ENCODE results near the gene HAUS7.
A peak's percentile ranks its signal among the peaks of the same experiment; 100 is the strongest.

Gene HAUS7

DNA sequence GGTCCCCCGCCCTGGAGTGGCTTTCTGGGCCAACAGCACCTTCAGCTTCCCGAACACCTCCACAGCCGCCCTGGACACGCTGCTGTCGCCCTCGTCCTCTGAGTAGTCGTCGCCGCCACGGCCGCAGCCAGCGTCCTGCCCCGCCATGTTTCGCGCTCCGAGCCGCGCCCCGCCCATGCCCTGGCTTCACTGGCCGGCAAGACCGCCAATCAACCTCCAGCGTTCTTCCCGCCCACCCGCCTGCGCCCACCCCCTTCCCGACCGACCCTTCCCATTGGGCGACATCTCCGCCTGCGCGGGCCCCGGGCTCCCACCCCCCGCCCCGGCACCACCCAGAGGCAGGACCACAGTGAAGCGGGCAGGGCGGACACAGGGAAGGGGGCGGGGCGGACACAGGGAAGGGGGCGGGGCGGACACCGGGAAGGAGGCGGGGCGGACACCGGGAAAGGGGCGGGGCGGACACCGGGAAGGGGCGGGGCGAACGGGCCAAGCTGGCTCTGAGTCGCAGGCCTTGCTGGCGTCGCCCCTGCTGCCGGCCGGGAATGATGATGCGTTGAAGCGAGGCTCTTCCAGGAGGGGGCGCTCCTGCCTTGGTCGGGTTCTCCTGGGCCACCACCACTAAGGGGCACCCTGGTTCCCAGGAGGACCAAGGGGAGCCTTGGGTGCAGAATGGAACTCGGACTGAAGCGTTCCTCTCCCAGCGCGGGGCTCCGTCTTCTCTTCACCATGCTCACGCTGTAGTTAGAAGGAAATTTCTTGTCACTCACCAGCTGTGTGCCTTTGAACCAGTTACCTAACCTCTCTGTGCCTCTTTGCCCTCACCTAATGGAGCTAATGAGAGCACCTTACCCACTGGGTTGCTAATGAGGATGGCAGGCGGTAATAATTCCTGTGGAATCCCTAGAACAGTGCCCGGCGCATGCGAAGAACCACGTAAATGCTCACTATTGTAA lies at the start of gene HAUS7:
Gene HAUS7 (minus strand): TSS at position 166 of the 953 bp plus-strand sequence. CDS start 19 bp downstream, at position 147.
- peak within 1 kb of the TSS; percentile 91 for H3K27ac ChIP-seq
- peak within 1 kb of the TSS; percentile 77 for H3K4me3 ChIP-seq
- peak within 1 kb of the TSS; percentile 58 for H3K9ac ChIP-seq (ENCODE audit: insufficient read length)
- DNase-seq (ENCODE audit: low read depth, low spot score) = peak; percentile 48
- TF ChIP-seq POLR2AphosphoS5 (IDR thresholded peaks at IDR 0.05; ENCODE audit: borderline replicate concordance, low read depth, low read length) (peak; percentile 22; the same call in 1 of the 2 replicates), FOXP2 (optimal IDR thresholded peaks at IDR 0.05; ENCODE audit: control extremely low read depth, extremely low read length, insufficient read depth) (no peak), EZH2 (IDR thresholded peaks at IDR 0.05) (no peak)
- no peaks in the 10 kb centered on the region; the same call in 1 of the 2 replicates for H3K36me3 ChIP-seq (ENCODE audit: insufficient read depth, low read length)
- H3K9me3 ChIP-seq (ENCODE audit: low read depth, low read length) = no peaks in the 10 kb centered on the region

GRCh38 chrX:153519569-153520286 lies 49.4 kb upstream of the HAUS7 start:
- no peak for DNase-seq (ENCODE audit: low read depth, low spot score)
- H3K27ac ChIP-seq = no peak overlapping the region
- H3K4me3 ChIP-seq = no peak overlapping the region
- TF ChIP-seq FOXP2 (optimal IDR thresholded peaks at IDR 0.05; ENCODE audit: control extremely low read depth, extremely low read length, insufficient read depth) (no peak), EZH2 (IDR thresholded peaks at IDR 0.05) (no peak), POLR2AphosphoS5 (IDR thresholded peaks at IDR 0.05; ENCODE audit: borderline replicate concordance, low read depth, low read length) (no peak)
- no peaks in the 10 kb centered on the region for H3K9me3 ChIP-seq (ENCODE audit: low read depth, low read length)
- no peaks in the 10 kb centered on the region for H3K36me3 ChIP-seq (ENCODE audit: insufficient read depth, low read length)
- no peak overlapping the region for H3K9ac ChIP-seq (ENCODE audit: insufficient read length)

GRCh38 chrX:153517946-153518834 lies 47.8 kb upstream of the HAUS7 start:
- Histone ChIP-seq H3K36me3 (ENCODE audit: insufficient read depth, low read length) (no peaks in the 10 kb centered on the region), H3K9me3 (ENCODE audit: low read depth, low read length) (no peaks in the 10 kb centered on the region), H3K4me3 (peak overlapping the region; percentile 76), H3K9ac (ENCODE audit: insufficient read length) (peak overlapping the region; percentile 32), H3K27ac (no peak overlapping the region)
- TF ChIP-seq EZH2 (IDR thresholded peaks at IDR 0.05) = no peak
- TF ChIP-seq FOXP2 (optimal IDR thresholded peaks at IDR 0.05; ENCODE audit: control extremely low read depth, extremely low read length, insufficient read depth) = no peak
- no peak for TF ChIP-seq POLR2AphosphoS5 (IDR thresholded peaks at IDR 0.05; ENCODE audit: borderline replicate concordance, low read depth, low read length)
- DNase-seq (ENCODE audit: low read depth, low spot score) = no peak

DNA sequence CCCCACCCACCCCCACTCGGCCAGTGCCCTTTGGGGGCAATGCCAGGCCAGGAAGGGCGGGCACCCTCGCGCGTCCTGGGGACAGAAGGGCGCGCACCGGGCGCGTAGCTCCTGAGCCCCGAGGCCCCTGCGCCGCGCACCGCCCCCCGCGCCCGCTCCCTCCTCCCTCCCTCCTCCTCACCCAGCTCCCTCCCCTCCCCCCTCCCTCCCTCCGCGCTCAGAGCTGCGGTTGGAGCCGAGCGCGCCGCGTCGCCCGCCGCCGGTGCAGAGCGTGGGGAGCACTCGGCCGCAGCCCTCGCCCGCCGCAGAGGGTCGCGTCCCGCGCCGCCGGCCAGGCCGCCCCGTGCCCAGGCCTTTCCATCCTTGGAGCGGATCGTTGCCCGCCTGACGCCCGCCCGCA lies 47.0 kb upstream of the HAUS7 start, which contains the start of gene ATP2B3:
Gene ATP2B3 (plus strand): TSS at position 220 of the 400 bp plus-strand sequence. CDS start 18,606 bp downstream, outside the sequence.
- DNase-seq (ENCODE audit: low read depth, low spot score) = no peak
- Histone ChIP-seq H3K4me3 (peak within 1 kb of the TSS; percentile 76), H3K9me3 (ENCODE audit: low read depth, low read length) (no peaks in the 10 kb centered on the region), H3K9ac (ENCODE audit: insufficient read length) (peak within 1 kb of the TSS; percentile 32), H3K27ac (no peak within 1 kb of the TSS), H3K36me3 (ENCODE audit: insufficient read depth, low read length) (no peaks in the 10 kb centered on the region)
- TF ChIP-seq POLR2AphosphoS5 (IDR thresholded peaks at IDR 0.05; ENCODE audit: borderline replicate concordance, low read depth, low read length) (no peak), EZH2 (IDR thresholded peaks at IDR 0.05) (no peak), FOXP2 (optimal IDR thresholded peaks at IDR 0.05; ENCODE audit: control extremely low read depth, extremely low read length, insufficient read depth) (no peak)

DNA sequence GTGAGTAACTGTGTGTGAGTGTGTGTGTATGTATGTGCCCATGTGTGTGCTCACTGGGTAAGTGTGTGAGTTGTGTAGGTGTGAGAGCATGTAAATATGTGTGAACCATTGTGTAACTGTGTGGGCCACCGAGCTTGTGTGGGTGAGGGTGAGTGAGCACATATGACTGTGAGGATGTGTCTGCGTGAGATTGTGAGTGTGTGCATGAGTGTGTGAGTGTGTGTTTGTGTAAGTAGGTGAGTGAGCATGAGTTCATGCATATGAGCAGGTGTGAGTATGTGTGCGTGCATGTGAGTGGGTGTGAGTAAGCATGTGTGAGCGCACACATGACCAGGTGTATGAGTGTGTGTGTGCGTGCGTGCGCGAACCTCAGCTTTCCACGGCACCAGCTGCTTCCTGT lies 45.7 kb upstream of the HAUS7 start:
- TF ChIP-seq EZH2 (IDR thresholded peaks at IDR 0.05) = no peak
- no peak for TF ChIP-seq POLR2AphosphoS5 (IDR thresholded peaks at IDR 0.05; ENCODE audit: borderline replicate concordance, low read depth, low read length)
- TF ChIP-seq FOXP2 (optimal IDR thresholded peaks at IDR 0.05; ENCODE audit: control extremely low read depth, extremely low read length, insufficient read depth) = no peak
- H3K4me3 ChIP-seq = no peak overlapping the region
- no peak overlapping the region for H3K27ac ChIP-seq
- H3K36me3 ChIP-seq (ENCODE audit: insufficient read depth, low read length) = no peaks in the 10 kb centered on the region
- H3K9ac ChIP-seq (ENCODE audit: insufficient read length) = no peak overlapping the region
- DNase-seq (ENCODE audit: low read depth, low spot score) = no peak
- H3K9me3 ChIP-seq (ENCODE audit: low read depth, low read length) = no peaks in the 10 kb centered on the region

GRCh38 chrX:153515435-153515834 lies 45.1 kb upstream of the HAUS7 start:
- no peak overlapping the region for H3K4me3 ChIP-seq
- no peaks in the 10 kb centered on the region for H3K9me3 ChIP-seq (ENCODE audit: low read depth, low read length)
- TF ChIP-seq EZH2 (IDR thresholded peaks at IDR 0.05) (no peak), FOXP2 (optimal IDR thresholded peaks at IDR 0.05; ENCODE audit: control extremely low read depth, extremely low read length, insufficient read depth) (no peak), POLR2AphosphoS5 (IDR thresholded peaks at IDR 0.05; ENCODE audit: borderline replicate concordance, low read depth, low read length) (no peak)
- H3K36me3 ChIP-seq (ENCODE audit: insufficient read depth, low read length) = no peaks in the 10 kb centered on the region
- DNase-seq (ENCODE audit: low read depth, low spot score) = no peak
- H3K9ac ChIP-seq (ENCODE audit: insufficient read length) = no peak overlapping the region
- H3K27ac ChIP-seq = no peak overlapping the region

DNA sequence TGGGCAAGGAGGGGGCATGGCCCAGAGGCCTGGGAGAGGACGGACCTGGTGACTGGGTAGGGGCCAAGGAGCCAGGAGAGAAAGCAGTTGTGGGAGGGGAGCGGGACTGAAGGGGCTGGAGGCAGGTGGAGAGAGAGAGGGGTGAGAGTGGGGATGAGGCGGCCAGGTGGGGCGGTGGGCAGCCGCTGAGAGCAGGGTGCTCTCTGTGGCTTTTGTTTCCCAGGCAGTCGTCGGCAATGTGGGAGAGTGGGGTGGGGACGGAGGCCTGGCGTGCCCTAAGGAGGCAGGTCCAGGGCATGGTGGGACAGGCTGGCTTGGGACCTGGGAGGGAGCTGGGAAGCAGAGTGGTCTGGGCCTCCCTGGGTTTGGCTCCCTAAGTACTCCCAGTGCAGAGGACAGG lies 43.9 kb upstream of the HAUS7 start:
- DNase-seq (ENCODE audit: low read depth, low spot score) = no peak
- Histone ChIP-seq H3K36me3 (ENCODE audit: insufficient read depth, low read length) (no peaks in the 10 kb centered on the region), H3K9me3 (ENCODE audit: low read depth, low read length) (no peaks in the 10 kb centered on the region), H3K4me3 (no peak overlapping the region), H3K9ac (ENCODE audit: insufficient read length) (no peak overlapping the region), H3K27ac (no peak overlapping the region)
- TF ChIP-seq FOXP2 (optimal IDR thresholded peaks at IDR 0.05; ENCODE audit: control extremely low read depth, extremely low read length, insufficient read depth) (no peak), EZH2 (IDR thresholded peaks at IDR 0.05) (no peak), POLR2AphosphoS5 (IDR thresholded peaks at IDR 0.05; ENCODE audit: borderline replicate concordance, low read depth, low read length) (no peak)

Measured in SK-N-MC (cell line).